ENCODE results near the gene PGBD4. TPM values are rescaled to one million over a fixed set of nuclear protein-coding genes. Genes with fewer than 3 reads are reported as not detected.
A peak's percentile ranks its signal among the peaks of the same experiment; 100 is the strongest.
"Not testable (repeated sequence)": the region's sequence is repeated elsewhere in the genome, so short reads cannot be mapped to it uniquely, and the experiment has no call there.

Gene PGBD4
- polyA plus RNA-seq, 1 experiment, result 0.77 TPM

DNA sequence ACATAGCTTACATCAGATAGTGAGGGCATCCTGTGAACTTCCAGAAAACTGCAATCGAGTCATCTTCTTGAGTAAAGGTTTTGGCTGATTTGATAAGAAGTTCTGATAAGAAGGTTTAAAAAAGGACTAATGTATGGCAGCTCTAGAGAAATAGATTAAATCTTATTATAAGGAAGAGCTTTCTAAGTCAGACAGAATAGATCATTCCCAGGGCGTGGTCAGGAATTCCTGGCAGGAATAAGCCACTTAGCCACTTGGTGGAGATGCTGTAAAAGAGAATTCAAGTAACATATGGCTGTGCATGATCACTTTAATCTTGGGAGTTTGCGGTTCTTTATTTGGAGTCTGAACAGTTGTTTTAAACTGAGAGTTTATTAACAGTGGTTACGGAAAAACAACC is 17.4 kb downstream of the PGBD4 start:
- ChIA-PET POLR2A (interaction anchor here (0.6 kb wide), 1 partner anchor 15 kb away, joined by 3 read pairs; no protein-coding TSS in a partner anchor), CTCF (interaction anchor here (1.5 to 1.8 kb wide), 3 partner anchors 9 to 248 kb away, joined by 5 to 13 read pairs (median 6); partner anchors contain the start of gene LPCAT4)
- Histone ChIP-seq H3K27me3 (ENCODE audit: control insufficient read depth, insufficient read depth, low read length) (no peaks in the 10 kb centered on the region; the same call in 1 of the 2 replicates), H3K36me3 (ENCODE audit: control insufficient read depth, insufficient read depth, low read length) (no peaks in the 10 kb centered on the region), H3K4me3 (ENCODE audit: low read depth, low read length) (no peak overlapping the region)
- TF ChIP-seq, protein P1, sequence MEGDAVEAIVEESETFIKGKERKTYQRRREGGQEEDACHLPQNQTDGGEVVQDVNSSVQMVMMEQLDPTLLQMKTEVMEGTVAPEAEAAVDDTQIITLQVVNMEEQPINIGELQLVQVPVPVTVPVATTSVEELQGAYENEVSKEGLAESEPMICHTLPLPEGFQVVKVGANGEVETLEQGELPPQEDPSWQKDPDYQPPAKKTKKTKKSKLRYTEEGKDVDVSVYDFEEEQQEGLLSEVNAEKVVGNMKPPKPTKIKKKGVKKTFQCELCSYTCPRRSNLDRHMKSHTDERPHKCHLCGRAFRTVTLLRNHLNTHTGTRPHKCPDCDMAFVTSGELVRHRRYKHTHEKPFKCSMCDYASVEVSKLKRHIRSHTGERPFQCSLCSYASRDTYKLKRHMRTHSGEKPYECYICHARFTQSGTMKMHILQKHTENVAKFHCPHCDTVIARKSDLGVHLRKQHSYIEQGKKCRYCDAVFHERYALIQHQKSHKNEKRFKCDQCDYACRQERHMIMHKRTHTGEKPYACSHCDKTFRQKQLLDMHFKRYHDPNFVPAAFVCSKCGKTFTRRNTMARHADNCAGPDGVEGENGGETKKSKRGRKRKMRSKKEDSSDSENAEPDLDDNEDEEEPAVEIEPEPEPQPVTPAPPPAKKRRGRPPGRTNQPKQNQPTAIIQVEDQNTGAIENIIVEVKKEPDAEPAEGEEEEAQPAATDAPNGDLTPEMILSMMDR (IDR thresholded peaks at IDR 0.05; ENCODE audit: insufficient read depth, low read depth, low read length), result 0 out of 2 replicates have a peak, but pooled peaks have one; percentile 18
- DNase-seq (ENCODE audit: low read depth), result no peak

DNA sequence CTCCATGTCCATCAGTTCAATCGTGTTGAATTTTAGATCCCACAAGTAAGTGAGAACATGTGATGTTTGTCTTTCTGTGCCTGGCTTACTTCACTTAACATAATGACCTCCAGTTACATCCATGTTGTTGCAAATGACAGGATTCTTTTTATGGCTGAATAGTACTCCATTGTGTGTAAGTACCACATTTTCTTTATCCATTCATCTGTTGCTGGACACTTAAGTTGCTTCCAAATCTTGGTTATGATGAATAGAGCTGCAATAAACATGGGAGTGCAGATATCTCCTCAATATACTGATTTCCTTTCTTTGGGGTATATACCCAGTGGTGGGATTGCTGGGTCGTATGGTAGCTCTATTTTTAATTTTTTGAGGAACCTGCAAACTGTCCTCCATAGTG is 18.5 kb downstream of the PGBD4 start:
- H3K36me3 ChIP-seq (ENCODE audit: control insufficient read depth, insufficient read depth, low read length); POLR2A ChIA-PET; H3K27me3 ChIP-seq (ENCODE audit: control insufficient read depth, insufficient read depth, low read length); H3K4me3 ChIP-seq (ENCODE audit: low read depth, low read length); DNase-seq (ENCODE audit: low read depth): not testable (repeated sequence)
- CTCF ChIA-PET, result interaction anchor here (1.5 to 4.6 kb wide), 3 partner anchors 10 to 247 kb away, joined by 5 to 22 read pairs (median 13); partner anchors contain the start of gene LPCAT4

DNA sequence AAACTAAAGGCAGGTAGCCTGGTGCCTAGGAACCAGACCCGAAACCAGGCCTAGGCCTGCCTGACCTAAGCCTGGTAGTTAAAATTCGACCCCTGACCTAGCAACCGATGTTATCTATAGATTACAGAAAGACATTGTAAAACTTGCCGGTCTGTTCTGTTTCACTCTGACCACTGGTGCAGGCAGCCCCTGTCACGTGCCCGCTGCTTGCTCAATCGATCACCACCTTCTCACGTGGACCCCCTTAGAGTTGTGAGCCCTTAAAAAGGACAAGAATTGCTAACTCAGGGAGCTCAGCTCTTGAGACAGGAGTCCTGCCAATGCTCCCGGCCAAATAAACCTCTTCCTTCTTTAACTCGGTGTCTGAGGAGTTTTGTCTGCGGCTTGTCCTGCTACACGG is 19.9 kb downstream of the PGBD4 start:
- POLR2A ChIA-PET; H3K4me3 ChIP-seq (ENCODE audit: low read depth, low read length); H3K36me3 ChIP-seq (ENCODE audit: control insufficient read depth, insufficient read depth, low read length); H3K27me3 ChIP-seq (ENCODE audit: control insufficient read depth, insufficient read depth, low read length); DNase-seq (ENCODE audit: low read depth): not testable (repeated sequence)
- CTCF ChIA-PET, result interaction anchor here (0.6 to 4.6 kb wide), 5 partner anchors 12 to 1010 kb away, joined by 3 to 22 read pairs (median 4); partner anchors contain the start of genes KATNBL1 and LPCAT4

DNA sequence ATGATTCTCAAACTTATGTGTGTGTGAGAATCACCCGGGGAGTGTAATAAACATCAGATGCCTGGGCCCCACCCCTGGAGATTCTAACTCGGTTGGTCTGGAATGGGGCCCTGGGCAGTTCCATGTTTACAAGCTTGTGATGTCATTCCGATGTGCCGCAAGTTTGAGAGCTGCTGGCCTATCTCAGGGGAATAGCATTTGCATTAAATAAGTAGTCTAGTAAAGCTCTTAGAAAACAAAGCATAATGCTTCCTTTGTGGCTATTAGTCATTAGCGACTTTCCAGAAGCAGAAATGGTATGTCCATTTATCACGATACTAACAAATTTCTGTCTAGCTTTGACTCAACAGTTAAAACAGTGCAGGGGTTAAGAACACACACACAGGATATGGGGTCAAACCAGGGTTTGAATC is 20.9 kb downstream of the PGBD4 start:
- TF ChIP-seq, protein P1 (IDR thresholded peaks at IDR 0.05; ENCODE audit: insufficient read depth, low read depth, low read length), result no peak
- POLR2A ChIA-PET, result no interaction called here
- H3K27me3 ChIP-seq (ENCODE audit: control insufficient read depth, insufficient read depth, low read length), result no peaks in the 10 kb centered on the region
- peak; percentile 95 for DNase-seq (ENCODE audit: low read depth)
- no peaks in the 10 kb centered on the region for H3K36me3 ChIP-seq (ENCODE audit: control insufficient read depth, insufficient read depth, low read length)
- no peak overlapping the region for H3K4me3 ChIP-seq (ENCODE audit: low read depth, low read length)
- CTCF ChIA-PET, result interaction anchor here (0.6 to 4.6 kb wide), 8 partner anchors 11 to 886 kb away, joined by 3 to 22 read pairs (median 4); partner anchors contain the start of genes KATNBL1 and LPCAT4

DNA sequence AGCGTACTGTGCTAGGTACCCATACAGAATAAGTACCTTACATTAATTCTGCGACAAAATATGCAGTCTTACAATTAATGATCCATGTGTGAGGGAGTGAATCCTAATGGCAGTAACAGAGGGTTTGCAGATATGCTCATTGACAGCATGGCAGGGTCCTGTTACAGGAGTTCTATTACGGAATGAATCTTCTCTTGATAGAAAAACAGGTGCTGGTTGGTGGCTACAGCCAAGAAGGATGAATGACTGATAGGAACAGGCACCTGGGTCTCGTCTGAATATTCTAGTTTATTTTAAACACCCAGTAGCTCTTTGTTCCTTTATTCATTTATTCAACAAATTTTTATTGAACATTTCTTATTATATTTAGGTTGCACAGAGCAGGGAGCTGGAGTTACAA is 22.8 kb downstream of the PGBD4 start:
- ChIA-PET CTCF (interaction anchor here (3.2 to 4.6 kb wide), 2 partner anchors 15 to 85 kb away, joined by 9 to 22 read pairs; partner anchors contain the start of gene KATNBL1), POLR2A (no interaction called here)
- no peak for DNase-seq (ENCODE audit: low read depth)
- H3K36me3 ChIP-seq (ENCODE audit: control insufficient read depth, insufficient read depth, low read length), result no peaks in the 10 kb centered on the region
- H3K4me3 ChIP-seq (ENCODE audit: low read depth, low read length), result no peak overlapping the region
- H3K27me3 ChIP-seq (ENCODE audit: control insufficient read depth, insufficient read depth, low read length), result no peaks in the 10 kb centered on the region
- TF ChIP-seq, protein P1 (IDR thresholded peaks at IDR 0.05; ENCODE audit: insufficient read depth, low read depth, low read length), result no peak

DNA sequence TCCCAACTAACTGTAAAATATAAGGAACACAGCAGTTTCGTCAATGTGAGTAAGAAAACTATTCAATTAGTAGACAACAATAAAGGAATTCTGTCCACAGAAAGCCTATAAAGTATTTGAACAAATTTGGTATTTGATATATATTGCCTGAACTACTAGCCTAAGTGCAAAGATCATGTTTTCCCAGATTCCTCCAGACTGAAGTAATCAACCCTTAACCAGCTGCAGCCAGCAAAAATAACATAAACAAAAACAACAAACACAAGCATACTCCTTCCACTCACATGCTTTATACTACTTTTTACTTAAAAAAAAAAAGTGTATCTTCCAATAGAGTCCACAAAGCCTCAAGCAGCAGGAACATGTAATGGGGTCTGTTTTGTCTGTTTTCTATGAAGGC is 24.1 kb downstream of the PGBD4 start:
- TF ChIP-seq, protein P1 (IDR thresholded peaks at IDR 0.05; ENCODE audit: insufficient read depth, low read depth, low read length), result no peak
- no peak for DNase-seq (ENCODE audit: low read depth)
- H3K36me3 ChIP-seq (ENCODE audit: control insufficient read depth, insufficient read depth, low read length), result no peaks in the 10 kb centered on the region
- ChIA-PET POLR2A (no interaction called here), CTCF (interaction anchor here (0.6 kb wide), 1 partner anchor 158 kb away, joined by 3 read pairs; no protein-coding TSS in a partner anchor)
- no peak overlapping the region for H3K4me3 ChIP-seq (ENCODE audit: low read depth, low read length)
- no peaks in the 10 kb centered on the region for H3K27me3 ChIP-seq (ENCODE audit: control insufficient read depth, insufficient read depth, low read length)

Data from BJ (cell line).